GM04504 (cell line): ENCODE measurements around the gene ARL5C.
A peak's percentile ranks its signal among the peaks of the same experiment; 100 is the strongest.

Experiments
- DNase-seq: peaks from one replicate; pipeline ENCODE4 v3.0.0-alpha.2; 2012; ENCODE audit warnings: low read depth

ARL5C gene, protein sequence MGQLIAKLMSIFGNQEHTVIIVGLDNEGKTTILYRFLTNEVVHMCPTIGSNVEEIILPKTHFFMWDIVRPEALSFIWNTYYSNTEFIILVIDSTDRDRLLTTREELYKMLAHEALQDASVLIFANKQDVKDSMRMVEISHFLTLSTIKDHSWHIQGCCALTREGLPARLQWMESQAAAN

DNA sequence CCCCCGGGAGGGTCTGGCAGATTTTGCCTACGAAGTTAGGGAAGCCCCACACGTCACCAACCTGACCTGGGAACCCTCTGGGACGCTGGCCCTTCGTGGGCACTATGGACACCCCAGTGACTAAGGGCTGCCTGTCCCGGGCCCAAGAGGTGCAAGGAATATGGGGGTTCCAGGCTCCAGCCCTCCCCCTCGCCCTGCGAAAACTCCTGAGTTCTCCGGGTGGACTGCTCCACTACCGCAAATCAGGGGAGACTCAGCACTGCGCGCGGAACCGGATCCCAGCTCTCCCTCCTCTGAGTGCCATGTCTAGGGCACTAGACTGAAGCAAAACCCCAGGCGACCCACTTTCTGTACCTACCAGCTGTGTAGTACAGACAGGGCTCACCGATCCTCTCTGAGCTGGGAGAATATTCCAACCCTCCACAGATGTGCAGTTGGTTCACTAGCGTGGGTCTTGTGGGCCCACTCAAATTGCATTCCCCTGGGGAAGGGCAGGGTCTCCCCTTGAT lies at the start of gene ARL5C:
Gene ARL5C, minus strand, starts transcription at position 321 of the 509 bp plus-strand sequence. CDS start 401 bp downstream, outside the sequence.
- no peak for DNase-seq

DNA sequence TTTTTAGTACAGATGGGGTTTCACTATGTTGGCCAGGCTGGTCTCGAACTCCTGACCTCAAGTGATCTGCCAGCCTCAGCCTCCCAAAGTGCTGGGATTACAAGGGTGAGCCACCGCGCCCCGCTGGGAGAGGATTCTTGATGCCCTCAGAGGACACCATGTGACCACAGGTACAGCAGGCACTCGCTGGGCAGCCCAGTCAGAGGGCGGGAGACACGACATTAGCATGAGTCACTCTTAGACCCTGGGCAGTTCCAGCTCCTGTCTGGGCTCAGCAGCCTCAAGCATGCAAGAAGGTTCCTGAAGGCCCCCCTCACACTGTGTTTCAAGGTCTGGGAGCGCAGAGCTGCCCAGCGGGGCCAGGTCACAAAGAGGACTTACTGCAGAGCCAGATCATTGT lies 47.9 kb upstream of the ARL5C start:
- no peak for DNase-seq

DNA sequence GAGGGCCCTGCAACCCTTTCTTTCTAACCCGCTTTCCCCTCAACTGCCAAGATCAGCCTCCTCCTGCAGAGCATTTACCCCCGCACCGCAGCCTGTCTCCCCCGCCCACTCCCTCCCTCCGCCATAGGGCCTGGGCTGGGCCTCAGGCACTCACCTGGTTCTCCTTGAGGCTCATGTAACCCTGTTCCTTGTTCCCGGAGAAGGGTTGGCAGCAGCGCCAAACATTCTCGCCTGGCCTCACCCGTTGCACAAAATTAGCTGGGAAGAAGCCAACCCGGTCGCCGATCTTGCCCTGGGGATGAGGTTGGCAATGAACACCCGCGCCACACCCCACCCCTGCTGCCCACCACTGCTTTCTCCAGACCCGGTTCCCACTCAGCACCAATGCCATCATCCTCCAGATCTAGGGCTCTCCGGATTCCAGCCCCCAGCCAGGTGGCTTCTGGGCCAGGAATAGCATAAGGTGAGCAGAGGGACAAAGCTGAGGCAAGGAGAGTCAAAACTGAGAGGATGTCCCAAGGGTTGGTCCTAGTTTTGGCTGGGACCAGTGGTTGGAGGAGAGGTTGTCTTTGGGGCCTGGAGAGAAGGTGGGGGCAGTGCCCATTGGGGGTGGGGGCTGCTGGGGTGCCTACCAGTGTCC lies 47.0 kb upstream of the ARL5C start:
- no peak for DNase-seq

DNA sequence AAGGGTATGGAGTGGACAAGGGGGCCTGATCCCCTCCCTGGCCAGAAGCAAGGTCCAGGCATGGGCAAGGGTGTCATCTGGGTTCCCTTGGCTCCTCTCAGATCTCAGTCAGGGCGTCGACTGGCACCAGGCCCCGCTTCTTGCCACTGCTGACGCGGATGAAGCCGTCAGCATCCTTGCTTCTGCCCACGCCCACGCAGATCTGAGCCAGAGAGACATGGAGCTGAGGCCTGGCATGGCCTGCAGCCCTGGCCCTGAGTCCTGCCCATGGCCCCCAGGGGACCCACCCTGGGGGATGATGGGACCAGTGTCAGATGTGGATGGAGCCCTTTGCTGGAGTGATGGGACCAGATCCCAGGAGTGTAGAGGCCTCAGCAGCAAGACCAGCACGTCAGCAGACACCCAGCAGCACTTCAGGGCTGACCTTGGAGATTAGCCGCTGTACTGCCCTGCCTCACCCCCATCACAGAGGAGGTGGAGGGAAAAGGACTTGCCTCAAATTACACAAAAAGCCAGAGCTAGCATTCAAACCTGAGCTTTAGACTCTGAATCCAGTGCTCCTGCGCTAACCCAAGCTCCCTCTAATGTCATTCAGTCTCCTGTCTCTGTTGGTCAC lies 46.3 kb upstream of the ARL5C start:
- no peak for DNase-seq

DNA sequence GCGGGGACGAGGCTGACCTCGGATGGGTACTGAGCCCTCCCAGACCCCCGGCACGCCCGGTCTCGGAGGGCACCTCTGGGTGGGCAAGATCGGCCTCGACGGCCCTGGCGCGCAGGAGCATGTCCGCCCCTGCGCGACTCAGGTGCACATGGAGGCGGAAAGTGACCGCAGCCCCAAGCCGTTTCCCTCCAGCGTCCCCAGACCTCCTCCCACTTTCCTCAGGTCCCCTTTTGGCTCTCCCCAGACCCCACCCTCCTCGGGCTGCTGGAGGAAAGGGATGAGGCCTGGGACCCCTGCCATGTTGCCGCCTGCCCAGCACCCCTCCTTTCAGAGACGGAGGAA lies 44.1 kb upstream of the ARL5C start:
- DNase-seq: no peak

DNA sequence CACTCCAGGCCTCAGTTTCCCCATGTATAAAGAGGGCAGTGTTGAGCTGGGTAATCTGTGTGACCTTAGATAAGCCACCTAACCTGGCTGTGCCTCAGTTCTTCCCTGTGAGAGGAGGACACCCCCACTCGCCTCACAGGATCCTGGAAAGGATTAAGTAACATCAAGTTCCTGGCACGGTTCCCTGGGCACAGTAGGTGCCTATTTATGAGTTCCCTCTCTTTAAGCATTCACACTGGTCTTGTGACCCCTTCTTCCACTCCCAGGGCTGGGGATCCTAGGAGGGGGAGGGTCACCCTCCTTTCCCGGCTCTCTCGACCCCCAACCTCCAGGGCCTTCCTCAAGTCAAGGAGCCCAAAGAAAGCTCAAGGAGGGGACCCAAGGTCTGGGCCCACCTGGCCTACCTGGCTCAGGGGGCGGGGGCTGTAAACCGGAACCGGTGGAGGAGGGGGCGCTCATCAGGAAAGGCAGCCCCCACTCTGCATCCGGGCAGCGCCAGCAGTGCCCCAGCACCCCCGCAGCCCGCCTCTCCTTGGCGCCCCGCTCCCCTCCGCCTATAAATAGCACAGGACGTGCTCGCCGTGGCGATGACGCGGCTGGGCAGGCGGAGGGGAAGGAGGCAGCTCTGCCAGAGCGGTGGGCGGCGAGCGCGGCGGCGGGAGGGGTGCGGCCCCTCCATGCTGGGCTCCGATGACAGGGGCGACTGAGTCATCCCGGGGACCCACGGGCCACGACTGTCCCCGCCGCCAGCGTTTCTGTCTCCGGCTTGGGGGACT lies 43.5 kb upstream of the ARL5C start:
- no peak for DNase-seq

DNA sequence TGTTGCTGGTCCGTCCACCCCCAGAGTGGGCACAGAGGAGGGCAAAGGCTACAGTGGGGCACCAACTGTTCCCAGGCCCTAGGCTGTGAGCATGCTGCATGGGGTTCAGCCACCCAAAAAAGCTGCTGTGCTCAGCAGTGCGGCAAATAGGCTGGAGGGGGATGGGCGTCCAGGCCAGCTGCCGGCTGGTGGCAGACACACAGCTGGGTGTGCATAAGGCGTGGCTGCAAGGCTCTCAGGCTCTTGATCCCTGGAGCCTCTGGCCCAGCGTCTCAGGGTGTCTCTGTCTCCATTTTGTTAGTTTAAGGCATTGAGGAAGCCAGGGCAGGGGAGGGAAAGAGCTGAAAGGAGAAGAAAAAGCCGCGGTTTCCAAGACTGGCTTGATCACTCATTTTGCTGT lies 42.9 kb upstream of the ARL5C start:
- no peak for DNase-seq

DNA sequence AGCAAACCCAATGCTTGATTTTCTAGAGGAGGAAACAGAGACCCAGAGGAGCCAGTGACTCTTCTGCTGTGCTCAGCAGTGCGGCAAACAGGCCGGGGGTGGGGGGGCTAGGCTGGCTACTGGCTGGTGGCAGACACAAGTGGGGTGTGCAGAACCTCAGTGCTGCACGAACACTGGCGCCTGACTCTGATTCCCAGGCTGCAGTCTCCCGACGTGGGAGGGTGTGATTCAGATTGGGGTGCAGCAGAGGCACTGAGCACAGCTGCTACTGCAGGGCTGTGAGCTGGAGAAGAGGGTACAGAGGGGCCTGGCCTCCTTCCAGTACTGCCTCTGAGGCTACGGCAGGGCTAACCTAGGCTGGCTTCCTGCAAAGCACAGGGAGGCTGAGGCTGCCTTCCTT lies 42.2 kb upstream of the ARL5C start:
- DNase-seq: no peak

DNA sequence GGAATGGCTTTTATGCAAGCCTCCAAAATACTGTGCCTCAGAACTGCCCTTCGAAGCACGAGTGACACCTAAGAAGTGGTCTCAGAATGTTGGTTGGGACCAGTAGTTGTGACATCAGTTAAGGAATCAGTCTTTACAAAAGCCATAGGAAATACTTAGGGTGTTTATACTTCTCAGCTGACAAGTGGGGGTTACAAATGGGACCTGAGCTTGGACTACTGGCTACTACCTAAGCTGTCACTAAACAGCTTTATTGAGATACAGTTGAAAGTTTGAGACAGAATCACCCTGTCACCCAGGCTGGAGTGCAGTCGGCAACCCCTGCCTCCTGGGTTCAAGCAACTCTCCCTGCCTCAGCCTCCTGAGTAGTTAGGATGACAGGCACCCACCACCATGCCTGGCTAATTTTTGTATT lies 39.2 kb upstream of the ARL5C start:
- DNase-seq: no peak

DNA sequence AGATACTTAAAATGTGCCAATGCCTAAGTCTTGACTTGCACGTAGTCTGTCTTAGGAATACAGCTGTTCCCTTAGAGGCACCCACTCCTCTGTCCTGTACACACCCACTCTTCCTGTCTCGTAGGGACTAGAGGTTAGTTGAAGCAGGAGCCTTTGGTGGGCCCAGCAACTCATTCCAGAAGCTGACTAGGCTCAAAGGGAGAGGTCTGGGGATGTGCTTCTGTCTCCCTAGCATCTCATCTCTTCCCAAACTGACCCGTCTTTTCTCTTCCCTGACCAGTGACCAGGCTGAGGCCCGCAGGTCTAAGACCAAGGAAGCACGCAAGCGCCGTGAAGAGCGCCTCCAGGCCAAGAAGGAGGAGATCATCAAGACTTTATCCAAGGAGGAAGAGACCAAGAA lies 38.3 kb upstream of the ARL5C start:
- DNase-seq: no peak

DNA sequence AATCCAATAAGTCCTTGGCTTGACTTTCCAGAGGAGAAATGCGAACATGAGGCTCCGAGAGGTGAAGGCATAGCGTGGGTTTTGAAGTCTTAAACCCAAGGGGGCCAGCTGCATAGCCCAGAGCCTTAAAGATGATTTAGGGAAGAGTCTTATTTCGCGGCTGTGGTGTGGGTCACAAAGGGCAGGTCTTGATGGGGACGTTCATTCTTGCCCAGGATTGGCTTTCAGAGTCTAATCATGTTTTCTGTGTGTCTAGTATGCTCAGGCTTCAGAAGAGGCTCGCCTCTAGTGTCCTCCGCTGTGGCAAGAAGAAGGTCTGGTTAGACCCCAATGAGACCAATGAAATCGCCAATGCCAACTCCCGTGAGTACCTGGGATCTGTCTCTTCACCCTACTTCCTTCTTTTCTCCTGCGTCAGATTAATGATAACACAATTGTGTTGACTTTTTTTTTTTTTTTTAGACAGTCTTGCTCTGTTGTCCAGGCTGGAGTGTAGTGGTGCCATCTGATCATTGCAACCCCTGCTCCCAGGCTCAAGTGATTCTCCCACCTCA lies 35.1 kb upstream of the ARL5C start:
- no peak for DNase-seq

DNA sequence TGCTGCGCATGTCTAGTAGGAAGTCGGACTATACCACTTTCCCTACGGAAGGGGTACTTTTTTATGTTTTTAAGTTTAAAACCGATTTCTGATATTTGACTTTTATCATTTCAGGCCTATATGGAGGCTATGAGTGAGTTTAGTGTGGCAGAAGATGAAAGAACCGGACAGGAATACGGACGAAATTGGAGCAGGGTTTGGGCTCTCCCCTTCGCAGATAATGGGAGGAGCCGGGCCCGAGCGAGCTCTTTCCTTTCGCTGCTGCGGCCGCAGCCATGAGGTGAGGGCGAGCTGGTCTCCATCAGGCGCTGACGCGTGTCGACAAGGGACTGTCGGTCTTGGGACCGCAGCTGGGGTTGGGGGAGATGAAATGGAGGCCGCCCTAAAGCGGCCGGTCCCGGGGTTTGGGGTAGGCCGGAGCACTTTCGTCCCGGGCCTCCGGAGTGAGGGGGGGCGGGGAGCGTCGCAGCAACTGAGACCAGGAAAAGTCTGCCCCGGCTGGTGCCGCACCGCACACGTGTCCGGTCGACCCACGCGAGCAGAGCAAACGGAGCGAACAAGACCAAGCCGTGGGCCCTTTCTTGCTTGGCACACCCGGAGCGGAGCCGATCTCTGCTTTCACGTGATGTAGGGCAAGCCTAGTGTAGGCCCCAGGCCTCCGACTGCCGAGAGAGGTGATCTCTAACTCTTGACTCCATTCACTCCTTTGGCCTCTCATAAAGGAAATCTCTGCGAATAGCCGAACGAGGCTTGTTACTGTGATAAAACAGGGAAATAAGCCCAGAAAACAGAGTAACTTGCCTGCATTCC lies 34.3 kb upstream of the ARL5C start, which contains the start of gene RPL19:
Gene RPL19, plus strand, starts transcription at position 214 of the 810 bp plus-strand sequence. Its CDS starts 62 bp downstream, at position 276.
- DNase-seq: no peak

DNA sequence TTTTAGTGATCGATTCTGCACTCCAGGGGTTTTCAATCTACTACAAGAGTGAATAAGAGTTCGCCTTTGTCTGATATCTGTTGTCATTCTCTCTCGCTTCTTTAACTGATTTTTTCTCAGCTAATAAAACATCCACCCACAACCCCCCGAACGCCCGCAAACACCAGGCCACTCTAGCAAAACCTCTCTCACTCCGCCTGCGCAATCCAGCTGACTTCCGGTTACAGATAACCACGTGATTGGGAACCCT lies 33.8 kb upstream of the ARL5C start:
- peak; percentile 85 for DNase-seq

DNA sequence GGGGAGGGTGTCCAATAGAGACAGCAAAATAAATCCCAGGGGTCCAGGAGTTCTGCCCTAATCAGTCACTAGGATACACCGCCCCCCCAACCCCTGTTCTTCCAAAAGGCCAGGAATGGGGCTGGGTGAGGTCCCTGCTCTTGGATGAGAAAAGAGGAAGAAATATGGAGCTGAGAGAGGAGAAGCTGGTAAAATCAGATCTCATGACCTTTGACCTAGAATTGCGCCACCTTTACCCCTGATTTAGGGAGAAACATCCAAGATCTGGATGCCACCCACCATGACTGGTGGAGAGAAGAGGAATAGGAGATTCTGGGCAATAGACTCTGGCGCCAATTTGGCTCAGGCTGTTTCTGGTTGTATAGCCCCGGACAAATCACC lies 32.2 kb upstream of the ARL5C start:
- DNase-seq: no peak

DNA sequence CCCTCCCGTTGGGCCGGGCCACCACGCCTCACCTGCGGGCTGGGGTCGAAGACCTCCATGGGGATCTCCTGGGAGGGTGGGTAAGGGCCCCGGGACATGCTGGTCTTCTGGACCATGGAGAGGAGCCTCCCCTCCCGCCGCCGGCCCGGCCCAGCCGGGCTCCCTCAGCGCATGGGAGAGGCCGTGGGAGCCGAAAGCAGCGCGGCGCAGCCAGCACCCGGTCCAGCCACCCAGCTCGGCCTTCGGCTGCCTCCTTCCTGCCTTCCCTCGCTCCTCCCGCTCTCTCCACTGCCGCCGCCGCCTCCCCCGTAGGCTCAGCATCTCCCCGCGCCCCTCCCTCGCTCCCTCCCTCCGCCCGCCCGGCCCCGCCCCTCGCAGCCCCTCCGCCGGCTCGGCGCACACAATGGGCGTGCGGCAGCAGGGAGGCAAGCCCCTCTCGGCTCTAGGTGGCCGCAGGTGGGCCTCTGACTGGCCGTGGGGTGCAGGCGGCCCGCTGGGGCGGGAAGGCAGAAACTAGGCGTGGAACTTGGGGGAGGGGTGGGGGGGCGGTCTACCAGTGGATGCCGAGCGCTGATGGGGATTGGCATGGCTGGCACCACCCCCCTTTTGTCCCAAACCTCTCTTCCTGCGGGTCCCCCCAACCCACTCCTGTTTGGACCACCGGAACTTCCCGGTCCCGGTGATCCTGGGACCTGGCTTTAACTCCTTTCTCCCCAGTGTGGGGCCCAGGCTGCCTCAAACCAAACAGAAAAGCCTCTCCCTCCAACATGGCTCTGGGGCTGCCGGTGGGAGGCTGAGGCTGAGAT lies 31.6 kb upstream of the ARL5C start, which contains the start of gene CACNB1:
Gene CACNB1, minus strand, starts transcription at position 290 of the 806 bp plus-strand sequence. Its CDS starts 174 bp downstream, at position 116.
- peak; percentile 38 for DNase-seq

DNA sequence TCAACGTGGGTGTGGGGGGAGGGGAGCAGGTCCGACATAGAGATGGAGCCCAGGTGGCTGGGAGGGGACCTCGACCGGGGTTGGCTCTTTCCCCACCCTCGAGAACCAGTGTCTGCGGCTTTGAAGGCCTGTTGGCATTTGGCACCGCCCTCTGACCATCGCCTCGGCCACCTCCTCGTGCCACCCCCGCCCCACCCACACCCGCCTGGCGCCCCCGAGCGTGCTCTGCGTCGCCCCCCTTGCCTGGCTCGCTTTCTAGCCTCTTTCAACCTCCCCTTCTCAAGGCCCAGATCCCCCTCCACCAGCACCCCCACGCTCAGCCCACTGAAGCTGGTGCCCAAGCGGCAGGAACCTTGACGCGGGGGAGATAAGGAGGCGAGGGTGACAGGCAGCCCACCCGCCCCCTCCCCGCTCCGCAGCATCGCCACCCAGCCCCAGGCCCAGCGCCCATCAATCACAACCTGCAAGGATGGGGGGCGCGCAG lies 30.9 kb upstream of the ARL5C start:
- DNase-seq: no peak

DNA sequence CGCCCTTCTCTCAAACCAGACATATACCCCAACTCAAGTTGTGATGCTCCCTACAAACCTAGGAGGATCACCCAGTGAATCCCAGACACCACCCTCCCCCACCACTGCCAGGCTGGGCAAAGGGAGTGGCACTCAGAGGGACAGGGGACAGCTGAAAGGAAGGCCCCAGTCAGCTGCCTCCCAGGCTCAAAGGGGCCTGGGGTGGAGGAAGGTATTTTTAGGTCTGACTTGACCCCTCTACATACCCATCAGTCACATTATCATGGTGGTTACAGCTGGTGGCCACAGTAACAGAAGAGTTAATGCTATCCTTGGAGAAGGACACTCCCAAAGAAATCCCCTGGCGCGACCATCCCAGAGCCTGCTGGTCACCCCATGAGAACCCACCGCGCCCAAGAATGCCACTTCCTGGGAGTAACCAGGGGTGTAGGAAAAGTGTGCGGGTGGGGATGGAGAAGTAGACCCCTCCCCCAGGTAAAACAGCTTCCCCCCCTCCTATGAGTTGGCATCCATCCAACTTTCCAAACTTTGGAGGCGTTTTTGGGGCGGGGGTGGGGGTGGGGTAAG lies 30.4 kb upstream of the ARL5C start:
- no peak for DNase-seq

DNA sequence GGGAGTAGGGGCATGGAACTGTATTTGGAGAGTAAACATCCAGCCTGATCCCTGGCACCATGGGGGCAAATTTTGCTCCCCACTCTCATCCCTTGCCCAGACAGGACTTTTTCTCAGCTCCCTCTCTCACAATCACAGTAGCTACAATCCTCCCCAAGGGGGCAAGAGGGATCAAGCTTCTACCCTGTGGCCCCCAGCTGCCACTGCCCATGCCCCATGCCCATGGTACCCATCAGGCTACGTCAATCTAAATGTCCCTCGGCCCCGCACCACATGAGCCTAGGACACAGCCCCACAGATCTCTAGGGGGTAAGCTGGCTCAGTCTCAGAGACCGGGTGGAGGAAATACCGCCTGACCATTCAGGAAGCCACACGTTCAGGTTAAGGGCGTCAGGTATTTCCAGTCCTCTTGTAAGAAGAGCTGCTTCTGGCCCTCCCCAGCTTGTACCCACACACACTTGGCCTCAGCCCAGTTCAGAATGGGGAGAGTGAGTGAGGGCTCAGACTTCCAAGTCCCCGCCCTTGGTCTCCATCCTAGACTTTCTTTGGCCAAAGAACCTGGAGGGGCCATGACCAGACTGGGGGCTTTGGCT lies 29.7 kb upstream of the ARL5C start:
- no peak for DNase-seq

DNA sequence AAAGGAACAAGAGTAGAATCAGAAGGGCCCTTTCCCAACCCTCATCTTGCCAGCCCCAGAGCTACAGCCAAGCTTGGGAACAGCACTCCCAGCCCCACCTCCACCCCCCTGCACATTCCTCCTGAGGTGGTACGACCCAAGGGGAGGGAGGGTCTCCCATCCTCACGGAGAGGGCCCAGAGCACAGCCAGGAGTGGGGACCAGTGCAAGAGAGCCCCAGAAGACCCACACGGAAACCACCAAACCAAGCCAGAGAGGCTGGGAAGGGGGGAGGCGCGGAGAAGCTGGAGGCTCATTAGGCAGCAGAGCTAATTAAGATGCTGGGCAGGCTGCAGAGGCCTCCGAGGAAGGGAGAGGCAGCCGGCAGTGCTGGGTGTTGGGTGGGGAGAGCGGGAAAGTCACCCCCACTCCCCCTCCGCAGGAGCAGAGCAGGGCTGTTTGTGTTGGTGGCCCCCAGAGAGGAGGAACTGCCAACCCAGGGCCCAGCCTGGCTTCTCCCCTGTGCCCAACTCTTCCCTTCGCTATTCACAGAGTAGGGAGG lies 29.1 kb upstream of the ARL5C start:
- no peak for DNase-seq
